ENCODE results near the gene UPF2.

UPF2 gene

GRCh38 chr10:12063483-12063818 lies 20.8 kb upstream of the UPF2 start:
- no peak overlapping the region for H2AFZ ChIP-seq (ENCODE audit: low read length)
- H3K4me3 ChIP-seq (ENCODE audit: low read length), result no peak overlapping the region
- H4K20me1 ChIP-seq (ENCODE audit: insufficient read depth, low read length), result no peaks in the 10 kb centered on the region
- H3K9ac ChIP-seq (ENCODE audit: low read length), result no peak overlapping the region
- no peak overlapping the region for H3K27ac ChIP-seq (ENCODE audit: low read length)
- no peak for TF ChIP-seq EZH2 (optimal IDR thresholded peaks at IDR 0.05; ENCODE audit: low read depth, low read length)
- no peak for TF ChIP-seq EZH2phosphoT487 (IDR thresholded peaks at IDR 0.05; ENCODE audit: low read length)
- TF ChIP-seq, protein P1, sequence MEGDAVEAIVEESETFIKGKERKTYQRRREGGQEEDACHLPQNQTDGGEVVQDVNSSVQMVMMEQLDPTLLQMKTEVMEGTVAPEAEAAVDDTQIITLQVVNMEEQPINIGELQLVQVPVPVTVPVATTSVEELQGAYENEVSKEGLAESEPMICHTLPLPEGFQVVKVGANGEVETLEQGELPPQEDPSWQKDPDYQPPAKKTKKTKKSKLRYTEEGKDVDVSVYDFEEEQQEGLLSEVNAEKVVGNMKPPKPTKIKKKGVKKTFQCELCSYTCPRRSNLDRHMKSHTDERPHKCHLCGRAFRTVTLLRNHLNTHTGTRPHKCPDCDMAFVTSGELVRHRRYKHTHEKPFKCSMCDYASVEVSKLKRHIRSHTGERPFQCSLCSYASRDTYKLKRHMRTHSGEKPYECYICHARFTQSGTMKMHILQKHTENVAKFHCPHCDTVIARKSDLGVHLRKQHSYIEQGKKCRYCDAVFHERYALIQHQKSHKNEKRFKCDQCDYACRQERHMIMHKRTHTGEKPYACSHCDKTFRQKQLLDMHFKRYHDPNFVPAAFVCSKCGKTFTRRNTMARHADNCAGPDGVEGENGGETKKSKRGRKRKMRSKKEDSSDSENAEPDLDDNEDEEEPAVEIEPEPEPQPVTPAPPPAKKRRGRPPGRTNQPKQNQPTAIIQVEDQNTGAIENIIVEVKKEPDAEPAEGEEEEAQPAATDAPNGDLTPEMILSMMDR (IDR thresholded peaks at IDR 0.05; ENCODE audit: low read length), result no peak
- no peaks in the 10 kb centered on the region for H3K36me3 ChIP-seq (replicated peaks; ENCODE audit: insufficient read depth, low read length)
- no peaks in the 10 kb centered on the region for H3K9me2 ChIP-seq (replicated peaks; ENCODE audit: insufficient read depth, low read length)
- no peaks in the 10 kb centered on the region for H3K4me1 ChIP-seq (ENCODE audit: low read length)
- H3F3A ChIP-seq (ENCODE audit: insufficient read depth, low read length), result no peaks in the 10 kb centered on the region
- no peaks in the 10 kb centered on the region for H3K27me3 ChIP-seq (replicated peaks; ENCODE audit: insufficient read depth, low read length)
- no peak for DNase-seq
- H3K79me2 ChIP-seq (ENCODE audit: low read length), result no peaks in the 10 kb centered on the region
- no peak overlapping the region for H3K4me2 ChIP-seq (ENCODE audit: low read depth, low read length)
- H3K9me3 ChIP-seq (replicated peaks; ENCODE audit: insufficient read depth, low read length), result no peaks in the 10 kb centered on the region

- DNase-seq, result no peak
- H3K9me3 ChIP-seq (replicated peaks; ENCODE audit: insufficient read depth, low read length), result no peaks in the 10 kb centered on the region
- no peaks in the 10 kb centered on the region for H3K79me2 ChIP-seq (ENCODE audit: low read length)
- TF ChIP-seq, protein P1 (IDR thresholded peaks at IDR 0.05; ENCODE audit: low read length), result no peak
- no peak for TF ChIP-seq EZH2 (optimal IDR thresholded peaks at IDR 0.05; ENCODE audit: low read depth, low read length)
- TF ChIP-seq EZH2phosphoT487 (IDR thresholded peaks at IDR 0.05; ENCODE audit: low read length), result no peak
- no peaks in the 10 kb centered on the region for H3K9me2 ChIP-seq (replicated peaks; ENCODE audit: insufficient read depth, low read length)
- H2AFZ ChIP-seq (ENCODE audit: low read length), result 0 out of 2 replicates have a peak overlapping the region, but pooled peaks have one; percentile 8
- no peak overlapping the region for H3K4me2 ChIP-seq (ENCODE audit: low read depth, low read length)
- no peak overlapping the region for H3K4me3 ChIP-seq (ENCODE audit: low read length)
- no peaks in the 10 kb centered on the region for H4K20me1 ChIP-seq (ENCODE audit: insufficient read depth, low read length)
- H3F3A ChIP-seq (ENCODE audit: insufficient read depth, low read length), result no peaks in the 10 kb centered on the region
- no peaks in the 10 kb centered on the region for H3K4me1 ChIP-seq (ENCODE audit: low read length)
- H3K27ac ChIP-seq (ENCODE audit: low read length), result no peak overlapping the region
- no peaks in the 10 kb centered on the region for H3K36me3 ChIP-seq (replicated peaks; ENCODE audit: insufficient read depth, low read length)
- no peaks in the 10 kb centered on the region for H3K27me3 ChIP-seq (replicated peaks; ENCODE audit: insufficient read depth, low read length)
- H3K9ac ChIP-seq (ENCODE audit: low read length), result no peak overlapping the region
Measured at GRCh38 chr10:12062754-12063482, 20.3 kb upstream of the UPF2 start.

DNA sequence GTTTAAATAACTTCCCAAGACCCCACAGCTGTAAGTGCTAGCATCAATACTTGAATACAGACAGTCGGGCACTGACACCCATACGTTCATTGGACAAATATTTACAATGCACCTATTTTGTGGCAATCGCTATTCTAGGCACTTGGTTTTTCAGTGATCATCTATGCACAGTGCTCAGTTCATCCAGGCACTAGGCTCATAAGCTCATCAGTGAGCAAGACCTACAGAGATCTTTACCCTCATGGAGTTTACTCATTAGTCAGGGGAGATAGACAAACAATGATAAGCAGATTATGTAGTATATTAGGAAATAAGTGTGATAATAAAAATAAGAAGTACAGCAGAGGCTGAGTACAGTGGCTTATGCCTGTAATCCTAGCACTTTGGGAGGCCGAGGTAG lies 18.5 kb upstream of the UPF2 start:
- H3K27ac ChIP-seq (ENCODE audit: low read length), result no peak overlapping the region
- no peak for DNase-seq

More for the DNA sequence above, 18.5 kb upstream of the UPF2 start:
- Histone ChIP-seq H3K9me3 (replicated peaks; ENCODE audit: insufficient read depth, low read length) (no peaks in the 10 kb centered on the region), H3K9me2 (replicated peaks; ENCODE audit: insufficient read depth, low read length) (no peaks in the 10 kb centered on the region), H4K20me1 (ENCODE audit: insufficient read depth, low read length) (no peaks in the 10 kb centered on the region), H3K79me2 (ENCODE audit: low read length) (no peaks in the 10 kb centered on the region), H3F3A (ENCODE audit: insufficient read depth, low read length) (no peaks in the 10 kb centered on the region), H3K27me3 (replicated peaks; ENCODE audit: insufficient read depth, low read length) (no peaks in the 10 kb centered on the region), H2AFZ (ENCODE audit: low read length) (no peak overlapping the region), H3K4me1 (ENCODE audit: low read length) (no peaks in the 10 kb centered on the region), H3K9ac (ENCODE audit: low read length) (no peak overlapping the region), H3K36me3 (replicated peaks; ENCODE audit: insufficient read depth, low read length) (no peaks in the 10 kb centered on the region), H3K4me2 (ENCODE audit: low read depth, low read length) (no peak overlapping the region), H3K4me3 (ENCODE audit: low read length) (no peak overlapping the region)
- TF ChIP-seq EZH2phosphoT487 (IDR thresholded peaks at IDR 0.05; ENCODE audit: low read length) (no peak), EZH2 (optimal IDR thresholded peaks at IDR 0.05; ENCODE audit: low read depth, low read length) (no peak)
- TF ChIP-seq, protein P1 (IDR thresholded peaks at IDR 0.05; ENCODE audit: low read length), result no peak
